HG03571 (cell line): ENCODE measurements around the gene CERS6.

Experiments
- ATAC-seq: cut with Tn5 transposase; IDR thresholded peaks from one replicate; pipeline ENCODE4 v1.9.1; 2021; ENCODE audit not compliant: unreplicated experiment

The CERS6 gene

DNA sequence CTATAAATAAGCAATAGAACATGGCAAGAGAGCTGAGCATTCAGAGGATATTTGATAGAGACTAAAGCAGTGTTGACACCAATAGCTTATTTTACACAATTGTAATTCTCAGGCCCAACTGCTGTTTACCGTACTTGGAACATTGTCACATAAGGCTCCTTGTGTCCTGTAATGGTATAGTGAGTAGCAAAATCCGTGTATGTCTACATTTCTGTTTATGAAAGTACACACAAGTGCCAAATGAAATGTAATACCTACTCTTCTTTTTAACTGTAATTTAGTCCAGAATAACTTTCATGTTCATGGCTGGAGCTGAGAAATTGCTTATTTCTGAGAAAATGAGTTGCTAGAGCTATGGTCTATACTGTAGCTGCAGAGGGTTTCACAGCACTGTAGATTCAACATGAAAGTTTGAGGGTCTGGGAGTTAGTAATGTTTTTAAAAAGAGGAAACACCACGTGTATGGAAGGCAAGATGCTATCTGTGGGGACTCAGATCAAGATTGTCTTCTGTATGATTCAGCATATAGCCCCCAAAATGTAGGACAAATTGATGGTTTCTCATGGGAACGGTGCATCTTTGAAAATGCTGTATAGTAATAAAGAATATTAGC, 236.2 kb downstream of the CERS6 start:
- no peak for ATAC-seq

DNA sequence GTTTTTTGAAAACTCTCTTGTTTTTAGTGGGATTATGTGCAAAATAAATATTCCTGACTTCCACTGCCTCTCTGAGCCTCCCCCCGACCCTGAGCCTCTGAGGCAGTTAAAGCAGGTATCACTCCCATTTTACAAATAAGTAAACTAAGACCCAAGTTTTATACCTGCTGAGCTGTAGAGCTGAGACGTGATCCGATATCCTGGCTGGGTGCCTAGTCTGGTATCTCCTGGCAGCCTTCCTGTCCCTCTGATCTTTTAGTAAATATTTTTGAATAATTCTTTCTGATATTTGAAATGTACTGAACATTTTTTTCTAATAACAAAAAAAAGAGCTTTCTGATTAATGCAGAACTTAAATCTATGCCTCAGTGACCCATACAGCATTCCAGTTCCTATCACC, 238.1 kb downstream of the CERS6 start:
- no peak for ATAC-seq

DNA sequence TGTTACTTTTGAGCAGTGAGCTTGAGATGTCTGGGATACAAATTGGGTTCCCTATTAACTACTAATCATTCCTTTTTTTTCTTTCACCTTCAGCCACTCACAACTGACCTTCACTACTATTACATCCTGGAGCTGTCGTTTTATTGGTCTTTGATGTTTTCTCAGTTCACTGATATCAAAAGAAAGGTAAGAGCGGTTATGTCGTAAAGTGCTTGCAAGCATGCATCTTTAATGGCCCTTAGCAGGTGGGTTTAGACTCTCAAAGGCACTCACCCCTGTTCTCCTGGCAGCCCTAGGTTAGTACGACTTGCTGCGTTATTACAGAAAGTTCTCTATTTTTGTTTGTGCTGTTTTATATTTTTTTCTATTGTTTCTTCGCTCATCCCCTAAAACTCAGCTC, 238.8 kb downstream of the CERS6 start:
- no peak for ATAC-seq

DNA sequence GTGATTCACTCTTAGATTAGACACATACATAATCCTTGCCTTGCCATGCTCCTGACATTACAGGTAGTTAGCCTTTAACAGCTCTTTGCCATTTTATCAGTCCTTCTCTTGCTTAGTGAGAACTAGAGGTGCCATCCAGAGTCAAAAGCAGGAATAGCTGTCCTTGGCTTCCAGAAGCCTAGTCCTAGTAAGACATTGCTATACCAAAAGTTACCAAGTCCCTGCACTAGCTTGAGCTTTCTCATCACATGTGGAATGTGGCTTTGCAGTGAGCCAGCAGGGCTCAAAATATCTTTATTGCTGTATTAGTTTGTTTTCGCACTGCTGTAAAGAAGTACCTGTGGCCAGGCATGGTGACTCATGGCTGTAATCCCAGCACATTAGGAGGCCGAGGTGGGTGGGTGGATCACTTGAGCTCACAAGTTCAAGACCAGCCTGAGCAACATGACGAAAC, 241.6 kb downstream of the CERS6 start:
- ATAC-seq: no peak

DNA sequence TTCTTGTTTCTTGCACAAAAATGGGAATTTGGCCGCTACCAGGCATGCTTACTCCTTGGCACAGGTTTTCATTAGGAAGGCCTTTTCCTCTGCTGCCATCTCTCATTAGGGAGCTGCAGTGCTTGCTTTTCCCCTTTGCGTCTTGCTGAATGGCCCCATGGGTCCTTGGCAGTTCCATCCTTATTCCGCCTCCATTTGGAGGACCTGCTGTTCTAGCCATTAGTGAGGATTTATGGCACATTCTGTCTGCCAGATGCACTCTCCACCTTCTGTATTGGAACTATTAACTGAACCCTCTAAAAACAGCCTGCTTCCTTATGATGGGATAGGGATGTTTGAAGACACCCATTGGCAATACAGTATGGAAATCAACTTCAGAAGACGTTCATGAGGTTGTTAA, 242.9 kb downstream of the CERS6 start:
- no peak for ATAC-seq

DNA sequence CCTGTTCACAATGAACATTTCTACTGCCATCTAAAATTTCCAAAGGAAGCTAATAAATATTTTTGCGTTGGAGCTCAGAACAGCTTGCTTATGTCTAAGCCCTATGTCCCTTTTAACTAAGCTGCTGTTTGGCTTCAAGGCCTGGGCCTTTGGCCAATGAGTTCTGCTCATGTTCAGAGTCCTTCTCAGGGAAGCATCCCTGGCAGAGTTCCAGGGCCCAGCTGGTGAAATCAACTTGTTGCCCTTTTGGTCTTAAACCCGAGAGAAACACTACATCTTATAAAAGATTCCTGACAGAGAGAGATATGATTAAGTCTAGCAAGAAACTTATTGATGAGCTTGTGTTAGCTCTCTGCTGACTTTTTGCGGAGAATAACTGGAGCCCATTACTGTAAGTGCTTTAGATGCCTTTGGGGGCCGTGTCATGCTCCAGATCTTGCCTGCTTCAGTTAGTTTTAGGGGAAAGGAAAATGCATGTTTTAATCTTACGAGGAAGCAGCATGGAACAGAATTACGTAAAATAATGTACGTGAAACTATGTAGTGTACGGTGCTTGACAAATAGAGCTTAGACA, 243.9 kb downstream of the CERS6 start:
- ATAC-seq: no peak

- ATAC-seq: no peak
Observed at GRCh38 chr2:168700615-168701245, 244.7 kb downstream of the CERS6 start.

DNA sequence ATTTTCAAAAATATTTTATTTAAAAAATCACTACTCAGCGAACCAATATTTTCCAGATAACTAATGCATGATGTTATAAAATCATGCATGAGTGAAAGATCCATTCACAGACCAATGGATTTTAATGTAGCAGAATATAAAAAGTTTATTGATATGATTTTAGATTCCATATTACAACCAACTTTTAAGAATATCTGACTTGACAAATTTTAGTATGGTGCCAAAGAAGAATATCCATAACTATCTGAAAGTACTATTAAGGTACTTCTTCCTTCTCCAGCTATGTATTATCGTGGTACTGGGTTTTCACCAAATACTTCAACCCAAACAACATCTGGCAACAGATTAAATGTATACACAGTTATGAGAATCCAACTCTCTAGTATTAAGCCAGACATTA, 246.5 kb downstream of the CERS6 start:
- no peak for ATAC-seq

- no peak for ATAC-seq
Observed at GRCh38 chr2:168703926-168704325, 247.9 kb downstream of the CERS6 start.

- no peak for ATAC-seq
Observed at GRCh38 chr2:168705534-168706470, 249.7 kb downstream of the CERS6 start.

- ATAC-seq: no peak
Observed at GRCh38 chr2:168706806-168707205, 250.7 kb downstream of the CERS6 start.

DNA sequence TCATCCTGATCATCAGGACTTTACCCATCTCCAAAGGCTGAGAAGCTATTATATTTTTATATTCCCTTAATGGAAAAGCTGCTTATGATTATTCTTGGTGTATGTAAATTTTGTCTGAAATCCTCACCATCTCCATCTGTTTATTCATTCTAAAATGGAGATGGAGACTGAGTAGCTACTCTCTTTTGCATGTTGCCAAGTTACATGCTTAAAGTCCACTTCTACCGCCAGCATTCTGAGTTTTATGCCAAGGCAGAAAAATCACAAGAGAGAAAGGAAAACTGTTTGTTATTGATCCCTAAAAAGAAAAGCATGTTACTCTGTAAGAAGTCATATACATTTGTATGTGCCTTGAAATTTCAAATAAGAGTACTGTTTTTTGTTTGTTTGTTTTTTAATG, 252.0 kb downstream of the CERS6 start:
- ATAC-seq: no peak

DNA sequence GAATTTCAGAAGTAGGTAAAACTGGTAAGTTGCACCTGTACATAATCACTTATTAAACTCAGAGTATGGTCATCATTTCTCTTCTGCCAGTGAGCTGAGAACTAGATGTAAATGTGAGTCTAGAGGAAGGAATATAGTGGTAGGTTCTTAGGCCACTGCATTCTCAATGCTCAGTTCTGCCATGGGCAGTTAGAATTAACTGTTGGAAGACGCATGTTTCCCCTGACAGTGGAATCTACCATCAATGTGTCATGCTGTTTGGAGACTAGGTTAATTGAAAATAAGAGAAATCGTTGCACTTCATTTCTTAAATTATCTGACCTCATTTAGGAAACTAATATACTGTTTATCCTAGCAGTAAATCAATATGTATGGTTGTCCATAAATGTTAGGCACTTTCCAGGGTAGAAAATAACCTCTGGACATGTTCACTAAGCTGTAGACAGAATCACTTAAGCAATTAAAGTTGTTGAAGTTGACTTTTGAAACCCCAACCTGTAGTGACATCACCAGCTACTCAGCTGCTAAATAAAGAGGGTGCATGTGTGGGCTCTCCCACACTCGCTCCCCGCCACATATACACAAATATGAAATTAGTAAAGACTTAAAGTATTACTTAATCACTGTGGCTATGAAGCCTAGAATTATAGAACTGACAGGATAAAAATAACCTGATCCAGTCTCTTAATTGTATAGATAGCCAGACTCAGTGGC, 254.8 kb downstream of the CERS6 start:
- ATAC-seq: no peak

DNA sequence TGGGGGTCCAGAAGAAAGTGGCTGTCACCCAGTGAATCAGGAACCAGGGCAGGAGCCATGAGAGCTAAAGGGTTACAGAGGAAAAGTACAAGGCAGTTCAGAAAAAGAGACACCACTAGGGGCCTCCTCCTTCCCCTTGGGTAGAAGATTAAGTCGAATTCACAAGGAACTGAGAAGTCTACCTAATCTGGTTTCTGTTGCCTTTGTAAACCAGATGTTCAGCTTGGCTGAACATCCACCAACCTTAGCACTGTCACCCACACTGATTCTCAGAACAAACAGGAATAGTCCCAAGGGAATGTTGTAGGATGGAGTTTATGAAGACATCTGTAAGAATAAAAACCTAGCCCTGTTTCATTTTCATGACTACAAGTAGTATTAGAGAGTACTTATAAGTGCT, 256.0 kb downstream of the CERS6 start:
- ATAC-seq: peak; percentile 98

GRCh38 chr2:168713325-168713724, 257.3 kb downstream of the CERS6 start:
- no peak for ATAC-seq

GRCh38 chr2:168715849-168716248, 259.8 kb downstream of the CERS6 start:
- ATAC-seq: no peak

DNA sequence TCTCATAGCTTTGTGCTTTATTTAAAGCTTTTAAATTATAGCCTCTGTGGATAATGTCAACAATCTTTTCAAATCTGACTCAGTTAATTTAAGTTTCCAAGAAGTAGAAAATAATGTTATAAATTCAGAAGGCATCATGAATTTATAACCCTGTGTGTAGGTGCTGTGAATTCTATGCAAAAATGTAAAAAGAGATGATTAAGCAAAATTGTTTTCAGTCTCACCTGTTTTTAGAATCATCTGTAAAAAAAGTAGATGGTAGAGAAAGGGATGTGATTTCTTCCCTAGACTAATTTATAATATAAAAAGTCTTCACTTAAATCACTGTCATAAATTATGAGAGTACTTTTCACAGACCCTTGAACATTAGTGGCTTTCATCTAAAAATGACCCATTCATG, 260.8 kb downstream of the CERS6 start:
- ATAC-seq: no peak

- no peak for ATAC-seq
Observed at GRCh38 chr2:168717790-168718502, 261.9 kb downstream of the CERS6 start.

- ATAC-seq: no peak
Observed at GRCh38 chr2:168718622-168719021, 262.6 kb downstream of the CERS6 start.

DNA sequence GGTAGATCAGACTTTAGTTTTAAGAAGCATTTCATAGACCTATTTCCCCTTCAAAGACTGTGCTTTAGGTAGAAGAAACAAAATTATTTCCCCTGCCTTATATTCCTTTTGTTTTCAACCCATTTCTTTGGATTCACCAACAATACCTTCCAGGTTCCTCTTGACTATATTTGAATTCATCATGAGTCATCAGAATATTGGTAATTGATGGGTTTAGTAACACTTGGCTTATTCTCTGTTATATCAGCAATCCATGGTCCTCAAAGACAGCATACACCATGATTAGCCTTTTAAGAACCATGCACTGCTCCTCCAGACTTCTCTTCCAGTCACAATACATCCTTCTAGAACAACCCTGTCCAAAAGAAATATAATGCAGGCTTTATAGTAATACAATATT, 263.4 kb downstream of the CERS6 start:
- no peak for ATAC-seq
